DND-41 (cell line): ENCODE data around the gene BTBD16.

ENCODE experiments used
- ATAC-seq: fragments of 200-7000 bp; cut with Tn5 transposase; 3 replicates; pipeline ENCODE4 v1.9.1; 2021; ENCODE audit warnings: low read depth; ENCODE audit not compliant: insufficient read depth
- DNase-seq: peaks from one replicate; pipeline ENCODE4 v3.0.0-alpha.2; 2020
- H2AFZ ChIP-seq: 2 replicates; pipeline ENCODE4 v1.6.0; 2012; ENCODE audit warnings: low read depth, low read length
- H3K27ac ChIP-seq: 2 replicates; pipeline ENCODE4 v1.5.1; 2012; ENCODE audit warnings: low read length, inconsistent platforms
- H3K27me3 ChIP-seq: fragments of 200-600 bp; sonication (generic); 2 replicates; pipeline ENCODE4 v1.6.0; 2012; ENCODE audit warnings: low read length, mild to moderate bottlenecking, inconsistent platforms; ENCODE audit not compliant: insufficient read depth, poor library complexity
- H3K36me3 ChIP-seq: 2 replicates; pipeline ENCODE4 v1.5.1; 2012; ENCODE audit warnings: low read length, inconsistent platforms; ENCODE audit not compliant: insufficient read depth
- H3K4me1 ChIP-seq: 2 replicates; pipeline ENCODE4 v1.5.1; 2012; ENCODE audit warnings: mild to moderate bottlenecking, low read length; ENCODE audit not compliant: insufficient read depth
- H3K4me2 ChIP-seq: 2 replicates; pipeline ENCODE4 v1.6.0; 2012; ENCODE audit warnings: mild to moderate bottlenecking, moderate library complexity, low read length, inconsistent platforms; ENCODE audit not compliant: insufficient read depth
- H3K4me3 ChIP-seq, 2 experiments: fragments of 200-600 bp in 1 of 2; shearing (Covaris generic) in 1 of 2; 2 replicates each; pipeline ENCODE4 v1.5.1; 2012 to 2016; ENCODE audit warnings: inconsistent platforms in 2 of 2, low read length in 2 of 2, mild to moderate bottlenecking in 2 of 2, low read depth in 1 of 2, moderate library complexity in 1 of 2
- H3K79me2 ChIP-seq: 2 replicates; pipeline ENCODE4 v1.6.0; 2012; ENCODE audit warnings: low read length, inconsistent platforms; ENCODE audit not compliant: insufficient read depth
- H3K9ac ChIP-seq: 2 replicates; pipeline ENCODE4 v1.6.0; 2012; ENCODE audit warnings: low read depth, mild to moderate bottlenecking, inconsistent platforms, low read length, moderate library complexity
- H3K9me3 ChIP-seq: 2 replicates; pipeline ENCODE4 v1.5.1; 2012; ENCODE audit warnings: low read length, moderate library complexity, mild to moderate bottlenecking, inconsistent platforms; ENCODE audit not compliant: insufficient read depth, severe bottlenecking
- H4K20me1 ChIP-seq: 2 replicates; pipeline ENCODE4 v1.6.0; 2012; ENCODE audit warnings: low read length; ENCODE audit not compliant: insufficient read depth
- EZH2 ChIP-seq: IDR thresholded peaks from 3 replicates; pipeline ENCODE4 v1.6.1; 2012; ENCODE audit warnings: borderline replicate concordance, low read depth, mild to moderate bottlenecking, moderate library complexity, low read length, inconsistent platforms; ENCODE audit not compliant: severe bottlenecking
- TF ChIP-seq, protein P1 (sequence below): IDR thresholded peaks from 2 replicates; pipeline ENCODE4 v1.5.1; 2012; ENCODE audit warnings: borderline replicate concordance, low read length, moderate library complexity, mild to moderate bottlenecking; ENCODE audit not compliant: poor library complexity, severe bottlenecking; ENCODE audit errors: extremely low read depth

BTBD16 gene

DNA sequence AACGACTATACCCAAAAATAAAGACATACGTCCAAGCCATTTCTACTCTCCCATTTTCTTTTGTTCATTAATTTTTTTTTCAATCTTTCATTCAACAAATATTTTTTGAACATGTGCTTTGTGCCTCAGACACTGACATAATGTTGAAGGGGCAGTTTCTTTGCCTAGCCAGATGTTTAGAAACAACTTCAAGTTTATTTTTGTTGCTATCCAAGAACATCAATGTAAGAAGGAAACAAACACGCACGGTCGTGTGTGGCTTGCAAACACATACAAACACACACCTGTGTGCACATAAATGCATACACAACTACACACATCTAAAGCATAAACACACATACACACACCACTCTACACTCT is 39.9 kb downstream of the BTBD16 start:
- H3K9me3 ChIP-seq, result no peaks in the 10 kb centered on the region
- no peaks in the 10 kb centered on the region for H3K36me3 ChIP-seq
- H3K79me2 ChIP-seq, result no peaks in the 10 kb centered on the region
- H3K27me3 ChIP-seq, result peaks cover 4% of the 10 kb centered on the region
- H4K20me1 ChIP-seq, result no peaks in the 10 kb centered on the region
- no peaks in the 10 kb centered on the region for H3K4me1 ChIP-seq
- ATAC-seq (no peak), DNase-seq (no peak)
- H3K9ac ChIP-seq, result no peak overlapping the region
- H3K27ac ChIP-seq, result no peak overlapping the region
- H2AFZ ChIP-seq, result no peak overlapping the region
- no peak overlapping the region for H3K4me2 ChIP-seq
- TF ChIP-seq, protein P1, sequence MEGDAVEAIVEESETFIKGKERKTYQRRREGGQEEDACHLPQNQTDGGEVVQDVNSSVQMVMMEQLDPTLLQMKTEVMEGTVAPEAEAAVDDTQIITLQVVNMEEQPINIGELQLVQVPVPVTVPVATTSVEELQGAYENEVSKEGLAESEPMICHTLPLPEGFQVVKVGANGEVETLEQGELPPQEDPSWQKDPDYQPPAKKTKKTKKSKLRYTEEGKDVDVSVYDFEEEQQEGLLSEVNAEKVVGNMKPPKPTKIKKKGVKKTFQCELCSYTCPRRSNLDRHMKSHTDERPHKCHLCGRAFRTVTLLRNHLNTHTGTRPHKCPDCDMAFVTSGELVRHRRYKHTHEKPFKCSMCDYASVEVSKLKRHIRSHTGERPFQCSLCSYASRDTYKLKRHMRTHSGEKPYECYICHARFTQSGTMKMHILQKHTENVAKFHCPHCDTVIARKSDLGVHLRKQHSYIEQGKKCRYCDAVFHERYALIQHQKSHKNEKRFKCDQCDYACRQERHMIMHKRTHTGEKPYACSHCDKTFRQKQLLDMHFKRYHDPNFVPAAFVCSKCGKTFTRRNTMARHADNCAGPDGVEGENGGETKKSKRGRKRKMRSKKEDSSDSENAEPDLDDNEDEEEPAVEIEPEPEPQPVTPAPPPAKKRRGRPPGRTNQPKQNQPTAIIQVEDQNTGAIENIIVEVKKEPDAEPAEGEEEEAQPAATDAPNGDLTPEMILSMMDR, result no peak
- TF ChIP-seq EZH2, result no peak
- H3K4me3 ChIP-seq, result no peak overlapping the region

DNA sequence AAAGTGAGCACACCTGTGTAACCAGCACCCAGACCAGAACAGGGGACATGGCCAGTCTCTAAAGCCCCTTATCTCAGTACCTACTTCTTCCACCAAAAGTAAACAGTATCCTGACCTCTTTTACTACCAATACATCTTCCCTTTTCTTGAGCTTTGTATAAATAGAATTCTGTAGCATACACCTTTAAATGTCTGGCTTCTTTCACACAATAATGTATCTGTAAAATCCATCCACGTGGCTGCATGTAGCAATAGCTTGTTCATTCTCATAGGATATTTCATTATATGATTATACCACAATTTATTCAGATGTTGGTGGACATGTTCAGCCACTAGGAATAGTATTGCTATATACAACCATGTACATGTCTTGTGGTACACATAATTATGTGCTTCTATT is 40.6 kb downstream of the BTBD16 start:
- Histone ChIP-seq H3K9ac (no peak overlapping the region), H3K4me3 (no peak overlapping the region), H3K4me1 (no peaks in the 10 kb centered on the region), H3K27ac (no peak overlapping the region), H3K4me2 (no peak overlapping the region), H3K79me2 (no peaks in the 10 kb centered on the region), H2AFZ (no peak overlapping the region), H3K27me3 (peaks cover 4% of the 10 kb centered on the region), H3K36me3 (no peaks in the 10 kb centered on the region), H4K20me1 (no peaks in the 10 kb centered on the region), H3K9me3 (no peaks in the 10 kb centered on the region)
- TF ChIP-seq, protein P1, result no peak
- TF ChIP-seq EZH2, result no peak
- no peak for DNase-seq
- ATAC-seq, result no peak

DNA sequence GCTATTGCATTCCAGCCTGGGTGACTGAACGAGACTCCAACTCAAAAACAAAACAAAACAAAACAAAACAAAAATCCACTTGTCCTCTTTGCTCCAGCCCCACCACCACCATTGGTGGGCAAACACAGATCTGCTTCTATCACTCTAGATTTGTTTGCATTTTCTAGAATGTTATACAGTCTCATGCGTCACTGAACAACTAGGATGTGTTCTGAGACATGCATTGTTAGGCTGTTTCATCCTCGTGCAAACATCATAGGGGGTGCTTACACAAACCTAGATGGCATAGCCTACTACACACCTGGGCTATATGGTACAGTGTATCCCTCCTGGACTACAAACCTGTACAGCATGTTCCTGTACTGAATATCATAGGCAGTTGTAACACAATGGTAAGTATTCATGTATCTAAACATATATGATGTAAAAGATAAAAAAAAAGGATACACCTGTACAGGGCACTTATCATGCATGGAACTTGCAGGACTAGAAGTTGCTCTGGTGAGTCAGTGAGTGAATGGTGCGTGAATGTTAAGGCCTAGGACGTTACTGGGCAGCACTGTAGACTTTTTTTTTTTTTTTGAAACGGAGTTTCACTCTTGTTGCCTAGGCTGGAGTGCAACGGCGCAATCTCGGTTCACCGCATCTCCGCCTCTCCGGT is 45.3 kb downstream of the BTBD16 start:
- TF ChIP-seq, protein P1, result no peak
- TF ChIP-seq EZH2, result no peak
- Histone ChIP-seq H2AFZ (no peak overlapping the region), H3K4me2 (no peak overlapping the region), H3K27ac (no peak overlapping the region), H3K9ac (no peak overlapping the region), H3K36me3 (no peaks in the 10 kb centered on the region), H3K4me3 (no peak overlapping the region), H3K9me3 (peaks cover 3% of the 10 kb centered on the region), H3K79me2 (no peaks in the 10 kb centered on the region), H3K27me3 (no peaks in the 10 kb centered on the region), H4K20me1 (no peaks in the 10 kb centered on the region), H3K4me1 (no peaks in the 10 kb centered on the region)
- ATAC-seq (no peak), DNase-seq (no peak)

DNA sequence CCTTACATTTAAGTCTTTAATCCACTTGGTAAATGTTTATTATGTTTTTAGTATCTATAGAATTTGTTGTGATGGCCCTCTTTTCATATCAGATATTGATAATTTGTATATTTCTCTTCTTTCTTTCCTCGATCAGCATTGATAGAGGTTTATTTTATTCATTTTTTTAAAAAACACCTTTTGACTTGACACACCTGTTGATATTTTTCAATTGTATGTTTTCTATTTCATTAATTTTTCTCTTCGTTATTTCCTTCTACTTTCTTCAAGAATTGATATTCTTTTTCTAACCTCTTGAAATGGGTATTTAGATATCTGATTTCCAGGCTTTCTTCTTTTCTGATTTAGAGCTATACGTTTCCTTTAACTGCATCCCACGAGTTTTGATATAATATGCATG is 50.9 kb downstream of the BTBD16 start:
- Histone ChIP-seq H3K4me3 (no peak overlapping the region), H3K4me2 (no peak overlapping the region), H3K27me3 (peaks cover 8% of the 10 kb centered on the region), H3K9ac (no peak overlapping the region), H3K27ac (no peak overlapping the region), H3K4me1 (no peaks in the 10 kb centered on the region), H4K20me1 (no peaks in the 10 kb centered on the region), H3K36me3 (no peaks in the 10 kb centered on the region), H2AFZ (no peak overlapping the region), H3K79me2 (no peaks in the 10 kb centered on the region), H3K9me3 (peaks cover 3% of the 10 kb centered on the region)
- no peak for TF ChIP-seq EZH2
- TF ChIP-seq, protein P1, result no peak
- DNase-seq, result no peak
- no peak for ATAC-seq
